SHP77 (cell line): ENCODE measurements around the gene FOXP1.

Source experiments
- DNase-seq, 2 experiments: peaks; one replicate each; lab custom pipeline; 2025; lab: John Stamatoyannopoulos, UW

Gene FOXP1

GRCh38 chr3:71484452-71484851 lies 99.1 kb downstream of the FOXP1 start:
- DNase-seq: no peak

GRCh38 chr3:71484047-71484446 lies 99.5 kb downstream of the FOXP1 start:
- no peak for DNase-seq

GRCh38 chr3:71482771-71483170 lies 100.8 kb downstream of the FOXP1 start:
- no peak for DNase-seq

- DNase-seq: no peak
These were observed 105.0 kb downstream of the FOXP1 start for GRCh38 chr3:71478568-71478967.

- DNase-seq: no peak
These were observed 106.6 kb downstream of the FOXP1 start for GRCh38 chr3:71476950-71477349.

GRCh38 chr3:71469138-71469435 lies 114.4 kb downstream of the FOXP1 start:
- DNase-seq: no peak

- no peak for DNase-seq
These were observed 115.0 kb downstream of the FOXP1 start for GRCh38 chr3:71468311-71469137.

- peak in 1 of 2 experiments; percentile 14 for DNase-seq
These were observed 117.0 kb downstream of the FOXP1 start for GRCh38 chr3:71466483-71466882.

- no peak for DNase-seq
These were observed 118.0 kb downstream of the FOXP1 start for GRCh38 chr3:71465371-71466036.

- no peak for DNase-seq
These were observed 118.9 kb downstream of the FOXP1 start for GRCh38 chr3:71464613-71465012.

- no peak for DNase-seq
These were observed 119.9 kb downstream of the FOXP1 start for GRCh38 chr3:71463617-71464016.

GRCh38 chr3:71462586-71462985 lies 120.9 kb downstream of the FOXP1 start:
- no peak for DNase-seq

- DNase-seq: no peak
These were observed 121.6 kb downstream of the FOXP1 start for GRCh38 chr3:71461749-71462483.

- DNase-seq: no peak
These were observed 122.4 kb downstream of the FOXP1 start for GRCh38 chr3:71461114-71461513.

GRCh38 chr3:71458895-71459294 lies 124.6 kb downstream of the FOXP1 start:
- no peak for DNase-seq

GRCh38 chr3:71456826-71457225 lies 126.7 kb downstream of the FOXP1 start:
- no peak for DNase-seq

GRCh38 chr3:71456156-71456555 lies 127.4 kb downstream of the FOXP1 start:
- no peak for DNase-seq

GRCh38 chr3:71454512-71455403 lies 128.8 kb downstream of the FOXP1 start:
- DNase-seq: no peak

- DNase-seq: no peak
These were observed 129.6 kb downstream of the FOXP1 start for GRCh38 chr3:71453822-71454511.

GRCh38 chr3:71453319-71453718 lies 130.2 kb downstream of the FOXP1 start:
- no peak for DNase-seq

GRCh38 chr3:71451812-71452211 lies 131.7 kb downstream of the FOXP1 start:
- no peak for DNase-seq
